ENCODE results near the gene CACNA2D4. TPM values are rescaled to one million over a fixed set of nuclear protein-coding genes. Genes with fewer than 3 reads are reported as not detected.

CACNA2D4 gene
- total RNA-seq, 1 donor = 0.72 TPM

DNA sequence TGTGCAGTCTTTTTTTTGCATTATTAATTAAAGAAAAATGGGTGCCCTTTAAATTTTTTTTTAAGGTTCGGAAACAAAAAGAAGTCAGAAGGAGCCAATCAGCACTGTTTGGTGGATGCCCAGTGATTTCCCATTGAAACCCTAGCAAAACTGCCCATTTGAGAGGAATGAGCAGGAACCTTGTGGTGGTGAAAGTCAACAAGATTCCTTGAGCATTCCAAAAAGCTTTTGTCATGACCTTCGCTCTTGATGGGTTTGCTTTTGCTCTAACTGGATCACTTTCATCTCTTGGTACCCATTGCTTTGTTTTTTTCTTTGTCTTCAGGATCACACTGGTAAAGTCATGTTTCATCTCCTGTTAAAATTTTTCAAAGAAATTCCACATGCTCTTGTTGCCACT lies 173.5 kb downstream of the CACNA2D4 start:
- Histone ChIP-seq H2AFZ (ENCODE audit: low read length) (no peak overlapping the region), H4K20me1 (ENCODE audit: insufficient read depth, low read length) (peaks cover 26% of the 10 kb centered on the region), H3K4me1 (ENCODE audit: insufficient read depth, low read length) (no peaks in the 10 kb centered on the region), H3K4me2 (ENCODE audit: insufficient read depth, low read length) (no peak overlapping the region), H3K36me3 (ENCODE audit: insufficient read depth, low read length) (peaks cover 5% of the 10 kb centered on the region), H3K9me3 (ENCODE audit: low read depth, low read length) (no peaks in the 10 kb centered on the region), H3K27ac (ENCODE audit: low read depth, low read length) (no peak overlapping the region), H3K4me3 (ENCODE audit: insufficient read depth, low read length) (no peak overlapping the region), H3K27me3 (ENCODE audit: insufficient read depth, low read length) (no peaks in the 10 kb centered on the region), H3K79me2 (ENCODE audit: insufficient read depth, low read length) (peaks cover 58% of the 10 kb centered on the region)
- TF ChIP-seq CTCF (IDR thresholded peaks at IDR 0.05; ENCODE audit: extremely low read depth, low read depth, low read length) = no peak
- DNase-seq (ENCODE audit: insufficient read length, low spot score, missing footprints) = no peak

Other genes starting within 250 kb of the CACNA2D4 start
- gene ADIPOR2, start 227.6 kb downstream of the CACNA2D4 start, total RNA-seq = 32.2 and 33.0 TPM in 2 replicates
- gene LRTM2, start 98.1 kb downstream of the CACNA2D4 start, total RNA-seq = not detected in 2 replicates
- 13.0 and 15.3 TPM in 2 replicates for gene DCP1B, start 85.8 kb upstream of the CACNA2D4 start, total RNA-seq
- 19.2 and 22.4 TPM in 2 replicates for gene CACNA1C, start 134.3 kb upstream of the CACNA2D4 start, total RNA-seq